Cardiac septum (tissue), 1 donor: ENCODE results near the gene PEX3. TPM values are rescaled to one million over a fixed set of nuclear protein-coding genes. Genes with fewer than 3 reads are reported as not detected.
"Not testable (repeated sequence)": the region's sequence is repeated elsewhere in the genome, so short reads cannot be mapped to it uniquely, and the experiment has no call there.

ENCODE experiments used
- DNase-seq: peaks from one replicate; pipeline ENCODE4 v3.0.0-alpha.2; 2020; ENCODE audit warnings: low spot score
- intact Hi-C: fragments of 100-400 bp; cut with DNase I; formaldehyde crosslinking; loops from one replicate; pipeline ENCODE4 v1.14.0; 2022
- total RNA-seq: library from RNA; stranded (reverse); fragmentation: NEBNext Ultra II Directional; extraction: Animal tissue kit (Norgen Biotek cat#: 25700); gene quantifications from one replicate; pipeline ENCODE4 v1.2.1, GENCODE V29; 2021
- donor health status: DM: no; HTN: no; CAD: no.

The PEX3 gene
- total RNA-seq, 1 donor from 2014 or later, result 23.1 TPM

DNA sequence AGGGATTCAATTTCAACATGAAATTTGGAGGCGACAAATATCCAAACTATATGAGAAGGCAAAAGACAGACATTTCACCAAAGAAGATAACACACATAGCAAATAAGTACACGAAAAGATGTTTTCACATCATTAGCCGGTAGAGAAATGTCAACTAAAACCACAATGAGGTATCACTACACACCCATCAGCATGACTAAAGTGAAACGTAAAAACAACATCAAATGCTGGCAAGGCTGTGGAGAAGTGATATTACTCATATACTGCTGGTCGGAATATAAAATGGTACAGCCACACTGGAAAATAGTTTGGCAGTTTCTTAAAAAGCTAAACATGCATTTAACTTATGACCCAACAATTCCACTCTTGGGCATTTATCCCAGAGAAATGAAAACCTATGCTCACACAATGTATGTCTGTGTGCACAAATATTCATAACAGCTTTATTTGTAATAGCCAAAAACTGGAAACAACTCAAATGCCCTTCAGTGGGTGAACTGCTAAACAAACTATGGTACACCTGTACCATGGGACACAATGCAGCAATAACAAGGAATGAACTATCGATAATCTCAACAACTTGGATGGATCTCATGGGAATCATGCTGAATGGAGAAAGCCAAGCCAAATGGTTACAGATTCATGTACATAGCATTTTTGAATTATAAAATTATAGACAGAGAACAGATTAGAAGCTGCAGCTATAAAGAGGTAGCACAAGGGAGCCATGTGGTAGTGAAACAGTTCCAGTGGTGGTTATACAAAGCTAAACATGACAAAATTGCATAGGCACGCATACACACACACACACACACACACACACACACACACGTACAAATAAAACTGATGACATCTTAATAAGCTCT, 8.7 kb upstream of the PEX3 start:
- DNase-seq, result no peak
- intact Hi-C loops, result no loop called here

DNA sequence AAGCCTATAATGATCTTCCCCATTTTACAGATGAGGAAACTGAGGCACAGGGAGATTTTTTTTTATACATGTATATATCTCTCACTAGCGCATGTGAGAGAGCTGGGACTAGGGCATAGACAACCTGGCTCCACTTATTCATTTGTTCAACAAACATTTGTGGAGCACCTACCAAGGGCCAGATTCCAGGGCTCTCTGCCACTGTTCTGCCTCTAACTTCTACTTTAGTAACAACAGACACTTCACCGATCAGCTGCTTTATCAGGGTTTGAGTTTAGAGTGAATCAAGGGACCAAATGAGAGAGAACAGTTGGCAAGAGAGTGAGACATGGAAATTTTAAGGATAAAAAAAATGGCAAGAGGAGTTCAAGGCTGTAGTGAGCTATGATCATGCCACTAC, 7.5 kb upstream of the PEX3 start:
- DNase-seq, result no peak

DNA sequence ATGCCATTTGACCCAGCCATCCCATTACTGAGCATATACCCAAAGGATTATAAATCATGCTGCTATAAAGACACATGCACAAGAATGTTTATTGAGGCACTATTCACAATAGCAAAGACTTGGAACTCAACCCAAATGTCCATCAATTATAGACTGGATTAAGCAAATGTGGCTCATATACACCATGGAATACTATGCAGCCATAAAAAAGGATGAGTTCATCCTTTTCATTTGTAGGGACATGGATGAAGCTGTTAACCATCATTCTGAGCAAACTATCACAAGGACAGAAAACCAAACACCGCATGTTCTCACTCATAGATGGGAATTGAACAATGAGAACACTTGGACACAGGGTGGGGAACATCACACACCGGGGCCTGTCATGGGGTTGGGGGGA, 2.7 kb upstream of the PEX3 start:
- DNase-seq, intact Hi-C loops: not testable (repeated sequence)

More for the DNA sequence above, 7.5 kb upstream of the PEX3 start:
- intact Hi-C loops, result no loop called here

DNA sequence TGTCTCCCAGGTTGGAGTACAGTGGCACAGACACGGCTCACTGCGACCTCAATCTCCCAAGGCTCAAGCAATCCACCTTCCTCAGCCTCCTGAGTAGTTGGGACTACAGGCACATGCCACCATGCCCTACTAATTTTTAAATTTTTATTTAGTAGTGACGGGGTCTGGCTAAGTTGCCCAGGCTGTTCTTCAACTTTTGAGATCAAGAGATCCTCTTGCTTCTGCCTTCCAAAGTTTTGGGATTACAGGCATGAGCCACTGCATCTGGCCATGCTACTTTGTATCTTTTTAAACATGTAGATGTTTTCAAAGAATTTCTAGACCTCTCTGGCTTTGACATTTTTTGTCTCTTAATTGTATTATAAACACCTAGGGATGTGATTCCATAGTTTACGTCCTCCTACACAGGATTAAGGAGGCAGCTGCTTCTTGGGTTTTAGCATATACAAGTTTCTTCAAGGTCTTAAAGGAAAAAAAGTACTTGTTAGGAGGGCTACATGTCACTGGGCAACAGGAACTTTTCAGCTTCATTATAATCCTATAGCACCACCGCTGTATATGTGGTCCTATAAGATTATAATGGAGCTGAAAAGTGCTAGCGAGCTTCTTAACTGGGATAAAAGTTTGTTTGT, 1.4 kb upstream of the PEX3 start:
- intact Hi-C loops, result no loop called here
- no peak for DNase-seq

DNA sequence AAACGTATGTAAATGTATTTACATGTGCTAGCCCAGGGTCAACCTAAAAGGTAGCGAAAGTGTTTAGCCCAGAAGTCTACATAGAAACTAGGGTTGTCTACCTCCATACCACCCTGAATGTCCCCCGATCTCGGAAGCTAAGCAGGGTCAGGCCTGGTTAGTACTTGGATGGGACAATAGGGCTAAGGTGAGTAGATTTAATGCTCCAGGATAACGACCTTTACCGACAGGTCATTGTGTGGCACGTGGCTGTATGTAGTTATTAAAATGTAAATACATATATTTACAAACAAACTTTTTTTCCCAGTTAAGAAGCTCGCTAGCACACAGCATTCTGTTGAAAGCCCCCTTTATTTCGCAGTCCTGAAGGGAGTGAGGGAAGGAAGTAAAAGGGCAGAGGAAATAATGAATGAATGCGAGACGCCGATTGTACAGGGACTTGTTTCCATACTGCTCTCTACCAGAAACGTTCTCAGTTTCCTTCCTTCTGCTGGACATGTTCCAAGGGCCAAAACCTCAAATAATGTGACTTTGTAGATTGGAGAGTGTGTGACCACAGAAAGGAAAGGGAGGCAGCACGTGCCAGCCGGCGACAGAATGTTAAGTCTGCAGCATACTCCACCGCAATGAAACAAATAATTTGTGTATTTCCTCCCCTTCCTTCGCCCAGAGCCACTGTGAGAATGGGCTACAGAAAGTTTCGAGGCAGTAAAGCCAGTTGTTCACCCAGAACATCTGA, 722 bp upstream of the PEX3 start:
- no peak for DNase-seq
- intact Hi-C loops, result loop anchor here (5.0 kb wide), 1 partner anchor 62 kb away; the partner anchor contains the start of gene FUCA2

GRCh38 chr6:143451531-143451930, 926 bp downstream of the PEX3 start:
- intact Hi-C loops, result loop anchor here (5.0 kb wide), 1 partner anchor 61 kb away; the partner anchor contains the start of gene FUCA2
- DNase-seq, result no peak

- intact Hi-C loops, result no loop called here
- no peak for DNase-seq
Observed at GRCh38 chr6:143457563-143458359, 7.2 kb downstream of the PEX3 start.

GRCh38 chr6:143465546-143465945, 14.9 kb downstream of the PEX3 start:
- DNase-seq, result no peak
- intact Hi-C loops, result no loop called here

DNA sequence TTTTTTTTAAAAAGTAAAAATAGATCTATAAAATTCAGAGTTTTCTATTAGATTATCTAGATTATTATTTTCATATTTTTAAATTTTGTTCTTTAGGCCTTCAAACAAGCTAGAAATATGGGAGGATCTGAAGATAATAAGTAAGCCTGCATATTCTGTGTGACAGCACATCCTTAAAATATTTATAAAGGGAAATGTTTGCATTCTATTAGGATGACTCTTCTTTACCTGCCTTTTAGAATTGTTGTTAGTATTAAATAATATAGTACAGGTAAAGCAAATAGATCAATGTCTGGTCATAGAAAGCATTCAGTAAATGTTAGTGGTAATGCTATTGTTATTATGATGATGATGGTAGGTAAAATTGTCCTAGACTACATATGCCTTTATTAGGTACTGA, 17.4 kb downstream of the PEX3 start:
- intact Hi-C loops, result no loop called here
- DNase-seq, result no peak

DNA sequence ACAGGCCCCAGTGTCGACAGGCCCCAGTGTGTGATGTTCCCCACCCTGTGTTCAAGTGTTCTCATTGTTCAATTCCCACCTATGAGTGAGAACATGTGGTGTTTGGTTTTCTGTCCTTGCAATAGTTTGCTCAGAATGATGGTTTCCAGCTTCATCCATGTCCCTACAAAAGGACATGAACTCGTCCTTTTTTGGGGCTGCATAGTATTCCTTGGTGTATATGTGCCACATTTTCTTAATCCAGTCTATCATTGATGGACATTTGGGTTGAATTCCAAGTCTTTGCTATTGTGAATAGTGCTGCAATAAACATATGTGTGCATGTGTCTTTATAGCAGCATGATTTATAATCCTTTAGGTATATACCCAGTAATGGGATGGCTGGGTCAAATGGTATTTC, 18.2 kb downstream of the PEX3 start:
- intact Hi-C loops, DNase-seq: not testable (repeated sequence)

DNA sequence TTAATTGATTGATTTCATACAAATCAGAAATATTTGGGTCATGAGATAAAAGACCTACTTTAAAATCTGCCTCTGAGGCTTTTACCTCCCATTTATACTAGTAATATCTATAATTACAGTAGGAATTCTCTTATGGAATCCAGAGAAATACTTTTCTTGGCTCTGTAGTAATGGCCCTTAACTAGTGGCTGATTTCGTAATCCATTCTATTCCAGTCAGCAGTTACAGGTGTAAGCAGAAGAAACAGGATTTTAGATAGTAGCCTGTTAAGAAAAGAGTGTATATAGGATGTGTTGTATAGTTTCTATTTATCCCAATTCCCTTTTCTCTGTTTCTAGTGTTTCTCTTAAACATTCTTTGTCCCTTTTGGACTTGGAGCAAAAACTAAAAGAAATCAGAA, 21.2 kb downstream of the PEX3 start:
- intact Hi-C loops, result no loop called here
- no peak for DNase-seq

- no peak for DNase-seq
- intact Hi-C loops, result no loop called here
Observed at GRCh38 chr6:143476545-143476944, 25.9 kb downstream of the PEX3 start.

GRCh38 chr6:143478479-143479062, 28.0 kb downstream of the PEX3 start:
- DNase-seq, result no peak
- intact Hi-C loops, result no loop called here

GRCh38 chr6:143482593-143482992, 32.0 kb downstream of the PEX3 start:
- DNase-seq, result no peak
- intact Hi-C loops, result no loop called here

DNA sequence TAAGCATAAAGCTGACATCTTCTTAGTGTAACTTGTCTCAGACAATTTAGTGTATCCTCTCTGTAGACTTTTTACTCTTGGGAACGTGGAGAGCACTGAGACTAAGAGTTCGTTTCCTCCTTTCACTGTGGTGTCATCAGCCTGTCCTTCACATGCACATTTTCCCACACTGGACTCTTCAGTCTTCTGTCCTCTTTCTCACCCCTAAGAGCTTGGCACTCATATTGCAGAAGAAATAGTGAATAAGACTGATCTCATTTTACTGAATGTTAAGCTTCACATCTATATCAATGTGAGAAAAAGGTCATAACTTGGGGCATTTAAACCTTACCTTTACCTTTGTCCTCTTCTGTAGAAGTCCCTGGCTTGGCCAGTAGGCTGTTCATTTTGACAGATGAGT, 35.4 kb downstream of the PEX3 start:
- no peak for DNase-seq
- intact Hi-C loops, result no loop called here

- no peak for DNase-seq
- intact Hi-C loops, result no loop called here
Observed at GRCh38 chr6:143486752-143487151, 36.1 kb downstream of the PEX3 start.

- intact Hi-C loops, result no loop called here
- no peak for DNase-seq
Observed at GRCh38 chr6:143490244-143490643, 39.6 kb downstream of the PEX3 start.

DNA sequence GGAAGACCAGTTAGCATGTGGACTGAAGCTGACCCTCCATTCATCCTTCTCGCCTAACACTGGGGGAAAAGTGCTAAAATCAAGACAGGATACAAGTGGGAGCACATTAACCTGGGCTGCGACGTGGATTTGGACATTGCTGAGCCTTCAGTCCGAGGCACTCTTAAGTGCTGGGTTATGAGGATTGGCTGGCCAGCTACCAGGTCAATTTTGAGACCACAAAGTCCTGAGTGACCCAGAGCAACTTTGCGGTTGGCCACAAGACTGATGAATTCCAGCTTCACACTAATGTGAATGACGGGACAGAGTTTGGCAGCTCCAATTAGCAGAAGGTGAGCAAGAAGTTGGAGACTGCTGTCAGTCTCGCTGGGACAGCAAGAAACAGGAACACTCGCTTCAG, 40.2 kb downstream of the PEX3 start:
- no peak for DNase-seq
- intact Hi-C loops, result no loop called here

DNA sequence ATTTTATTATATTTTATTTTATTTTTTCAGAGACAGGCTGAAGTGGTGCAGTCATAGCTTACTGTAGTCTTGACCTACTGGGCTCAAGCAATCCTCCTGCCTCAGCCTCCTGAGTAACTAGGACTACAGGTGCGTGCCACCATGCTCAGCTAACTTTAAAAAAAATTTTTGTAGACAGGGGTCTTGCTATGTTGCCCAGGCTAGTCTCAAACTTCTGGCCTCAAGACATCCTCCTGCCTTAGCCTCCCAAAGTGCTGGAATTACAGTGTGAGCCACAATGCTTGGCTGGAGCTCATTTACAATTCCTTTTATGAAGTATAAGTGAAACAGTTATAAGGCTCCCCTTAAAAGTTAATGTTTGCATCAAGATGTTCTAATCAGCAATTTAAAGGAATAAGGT, 46.4 kb downstream of the PEX3 start:
- intact Hi-C loops, result no loop called here

More for the DNA sequence above, 46.4 kb downstream of the PEX3 start:
- no peak for DNase-seq
